HG02798 (cell line): ENCODE measurements around the gene TYW1.
"Not testable (repeated sequence)": the region's sequence is repeated elsewhere in the genome, so short reads cannot be mapped to it uniquely, and the experiment has no call there.

Experiments
- ATAC-seq: cut with Tn5 transposase; IDR thresholded peaks from one replicate; pipeline ENCODE4 v1.9.1; 2021; ENCODE audit warnings: mild to moderate bottlenecking; ENCODE audit not compliant: unreplicated experiment, poor library complexity

The TYW1 gene, protein sequence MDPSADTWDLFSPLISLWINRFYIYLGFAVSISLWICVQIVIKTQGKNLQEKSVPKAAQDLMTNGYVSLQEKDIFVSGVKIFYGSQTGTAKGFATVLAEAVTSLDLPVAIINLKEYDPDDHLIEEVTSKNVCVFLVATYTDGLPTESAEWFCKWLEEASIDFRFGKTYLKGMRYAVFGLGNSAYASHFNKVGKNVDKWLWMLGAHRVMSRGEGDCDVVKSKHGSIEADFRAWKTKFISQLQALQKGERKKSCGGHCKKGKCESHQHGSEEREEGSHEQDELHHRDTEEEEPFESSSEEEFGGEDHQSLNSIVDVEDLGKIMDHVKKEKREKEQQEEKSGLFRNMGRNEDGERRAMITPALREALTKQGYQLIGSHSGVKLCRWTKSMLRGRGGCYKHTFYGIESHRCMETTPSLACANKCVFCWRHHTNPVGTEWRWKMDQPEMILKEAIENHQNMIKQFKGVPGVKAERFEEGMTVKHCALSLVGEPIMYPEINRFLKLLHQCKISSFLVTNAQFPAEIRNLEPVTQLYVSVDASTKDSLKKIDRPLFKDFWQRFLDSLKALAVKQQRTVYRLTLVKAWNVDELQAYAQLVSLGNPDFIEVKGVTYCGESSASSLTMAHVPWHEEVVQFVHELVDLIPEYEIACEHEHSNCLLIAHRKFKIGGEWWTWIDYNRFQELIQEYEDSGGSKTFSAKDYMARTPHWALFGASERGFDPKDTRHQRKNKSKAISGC

DNA sequence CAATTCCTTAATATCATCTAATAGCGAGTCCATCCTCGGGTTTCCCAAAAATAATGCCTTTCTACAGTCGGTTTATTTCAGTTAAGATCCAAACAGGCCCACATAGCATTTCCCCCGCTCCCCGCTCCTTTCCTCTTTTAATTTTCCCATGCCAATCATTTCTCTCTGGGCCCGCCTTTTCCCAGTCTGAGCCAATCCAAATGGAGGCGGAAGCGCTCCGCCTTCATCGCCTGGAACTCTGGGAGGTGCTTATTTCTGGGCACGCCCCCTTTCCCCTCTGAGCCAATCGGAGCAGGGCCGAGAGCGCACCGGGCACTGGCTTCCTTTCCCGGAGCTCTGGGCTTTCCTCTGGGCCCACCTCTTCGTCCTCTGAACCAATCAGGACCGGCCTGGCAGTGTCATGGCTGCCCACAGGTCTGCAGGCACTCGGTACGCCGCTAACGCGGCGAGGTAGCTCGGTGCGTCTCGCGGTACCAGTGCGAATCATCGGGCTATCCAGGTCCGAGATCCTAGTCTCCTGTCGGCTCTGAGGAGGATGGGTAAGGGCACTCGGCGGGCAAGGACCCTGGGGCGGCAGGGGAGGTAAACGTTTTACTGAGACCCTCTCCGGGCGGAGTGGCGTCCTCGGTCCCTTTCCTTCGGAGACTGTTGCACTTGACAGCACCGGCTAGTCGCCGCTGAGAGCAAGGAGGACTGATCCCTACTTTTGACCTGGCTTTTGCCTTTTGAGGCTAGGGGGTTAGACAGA, at the start of gene TYW1:
Gene TYW1 (plus strand): TSS at position 390 of the 748 bp plus-strand sequence. CDS start 146 bp downstream, at position 536.
- ATAC-seq, result peak; percentile 90

DNA sequence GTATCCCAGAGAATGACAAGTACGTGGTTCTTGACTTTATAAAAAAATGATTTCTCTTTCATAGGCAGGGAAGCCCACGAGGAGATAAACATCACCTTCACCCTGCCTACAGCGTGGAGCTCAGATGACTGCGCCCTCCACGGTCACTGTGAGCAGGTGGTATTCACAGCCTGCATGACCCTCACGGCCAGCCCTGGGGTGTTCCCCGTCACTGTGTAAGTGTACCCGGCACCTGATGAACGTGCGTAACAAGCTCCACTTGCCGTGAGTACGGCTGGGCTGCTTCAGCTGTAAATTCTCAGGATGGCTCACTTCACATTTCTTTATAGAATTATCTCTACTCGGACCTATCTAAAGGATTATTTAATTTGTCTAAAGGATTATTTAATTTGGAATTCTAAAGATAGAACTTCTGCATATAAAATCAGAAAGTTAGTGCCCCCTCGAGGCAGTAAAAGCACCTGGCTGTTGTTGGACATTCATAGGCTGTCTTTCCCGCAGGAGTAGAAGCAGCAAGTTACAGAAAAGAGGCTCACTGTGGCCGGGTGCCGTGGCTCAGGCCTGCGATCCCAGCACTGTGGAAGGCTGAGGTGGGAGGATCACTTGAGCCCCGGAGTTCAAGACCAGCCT, 48.0 kb upstream of the TYW1 start:
- ATAC-seq, result no peak

DNA sequence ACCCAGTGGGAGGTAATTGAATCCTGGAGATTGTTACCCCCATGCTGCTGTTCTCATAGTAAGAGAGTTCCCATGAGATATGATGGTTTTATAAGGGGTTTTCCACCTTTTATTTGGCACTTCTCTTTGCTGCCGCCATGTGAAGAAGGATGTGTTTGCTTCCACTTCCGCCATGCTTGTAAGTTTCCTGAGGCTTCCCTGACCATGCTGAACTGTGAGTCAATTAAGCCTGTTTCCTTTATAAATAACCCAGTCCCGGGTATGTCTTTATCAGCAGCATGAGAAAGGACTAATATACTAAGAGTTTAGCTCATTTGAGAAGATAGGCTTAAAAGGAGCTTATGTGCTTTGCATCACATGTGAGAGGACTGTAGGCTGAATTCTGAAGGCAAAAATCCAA, 46.3 kb upstream of the TYW1 start:
- no peak for ATAC-seq

DNA sequence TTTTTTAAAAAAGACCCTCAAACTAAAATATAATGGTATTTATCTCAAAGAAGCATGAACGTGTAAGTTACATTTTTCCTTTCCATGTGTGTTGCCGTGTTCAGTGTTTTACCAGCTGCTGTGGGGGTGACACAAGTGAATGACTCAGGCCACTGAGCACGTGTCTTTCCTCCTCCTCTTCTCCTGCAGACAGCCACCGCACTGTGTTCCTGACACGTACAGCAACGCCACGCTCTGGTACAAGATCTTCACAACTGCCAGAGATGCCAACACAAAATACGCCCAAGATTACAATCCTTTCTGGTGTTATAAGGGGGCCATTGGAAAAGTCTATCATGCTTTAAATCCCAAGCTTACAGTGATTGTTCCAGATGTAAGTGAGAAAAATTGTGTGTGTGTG, 45.9 kb upstream of the TYW1 start:
- ATAC-seq, result no peak

DNA sequence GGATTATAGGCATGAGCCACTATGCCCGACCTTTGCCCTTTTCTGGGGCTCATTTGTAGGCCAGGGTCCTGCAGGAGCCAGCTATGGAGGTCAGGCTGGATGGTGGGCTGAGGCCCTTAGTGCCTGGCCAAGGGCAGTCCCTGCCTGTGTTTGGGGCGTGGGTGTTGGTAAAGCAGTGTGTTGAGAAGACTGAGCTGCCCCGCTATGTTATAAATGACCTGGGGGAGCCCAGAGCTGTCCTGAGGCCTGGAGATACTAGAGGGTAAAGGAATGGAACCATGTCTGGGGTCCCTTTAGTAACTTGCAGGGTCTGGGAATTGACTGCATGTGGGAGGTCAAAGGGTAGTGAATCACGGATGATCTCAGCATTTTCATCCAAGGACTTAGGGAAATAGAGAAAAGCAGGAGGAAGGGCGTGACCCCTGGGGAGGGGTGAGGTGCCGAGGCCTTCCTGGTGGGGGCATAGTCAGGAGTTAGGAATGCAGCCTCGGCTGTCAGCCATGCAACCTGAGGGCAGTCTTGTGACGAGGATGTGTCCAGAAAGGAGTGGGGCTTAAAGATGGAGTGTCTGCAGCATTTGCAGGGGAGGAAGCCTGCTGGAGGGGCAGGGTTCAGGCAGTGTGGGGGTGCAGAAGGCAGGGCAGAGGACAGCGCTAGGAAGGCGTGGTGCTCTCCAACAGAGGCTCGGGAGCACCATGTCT, 44.1 kb upstream of the TYW1 start:
- ATAC-seq, result no peak

DNA sequence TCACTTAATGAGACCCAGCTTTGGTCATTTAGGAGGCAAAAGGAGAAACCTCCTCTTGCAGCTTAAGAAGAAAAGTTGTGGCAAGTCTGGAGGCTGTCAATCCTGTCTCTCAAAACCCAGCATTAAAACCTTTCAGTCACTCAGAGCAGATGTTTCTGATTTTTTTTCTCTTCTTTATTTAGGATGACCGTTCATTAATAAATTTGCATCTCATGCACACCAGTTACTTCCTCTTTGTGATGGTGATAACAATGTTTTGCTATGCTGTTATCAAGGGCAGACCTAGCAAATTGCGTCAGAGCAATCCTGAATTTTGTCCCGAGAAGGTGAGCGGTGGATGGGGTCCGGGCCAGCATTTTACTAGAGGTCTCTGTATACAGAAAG, 43.6 kb upstream of the TYW1 start:
- ATAC-seq, result no peak

DNA sequence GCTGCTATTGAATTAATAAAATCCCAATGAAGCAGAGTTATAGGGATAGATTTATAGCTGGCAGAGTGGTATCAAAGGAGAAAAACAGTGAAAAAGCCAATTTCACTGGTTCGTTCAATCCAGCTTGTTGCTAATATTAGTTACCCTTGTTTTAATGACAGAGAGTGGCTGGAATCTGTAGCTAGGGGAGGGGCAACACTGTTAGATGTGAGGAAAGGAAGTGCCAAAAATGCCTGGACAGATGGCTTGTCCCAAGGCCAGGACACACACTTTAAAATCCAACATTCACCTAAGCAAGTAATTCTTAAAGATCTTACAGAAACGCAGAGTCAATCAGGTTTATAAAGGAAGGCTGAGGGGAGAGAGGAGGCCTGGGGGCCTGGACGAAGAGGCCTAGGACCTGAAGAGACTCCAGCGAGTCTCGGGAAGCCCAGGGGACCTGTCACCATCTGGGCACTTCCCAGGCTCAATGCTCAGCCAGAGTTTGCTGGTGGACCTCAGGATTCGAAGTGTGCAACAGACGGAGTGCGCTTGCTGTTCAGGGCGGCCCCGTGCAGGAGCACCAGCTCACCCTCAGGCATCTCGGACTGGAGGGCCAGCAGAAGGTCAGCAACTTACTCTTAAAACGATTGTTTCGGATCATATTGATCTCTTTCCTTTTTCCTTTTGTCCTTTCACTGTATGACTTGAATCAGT, 38.9 kb upstream of the TYW1 start:
- ATAC-seq, result no peak

DNA sequence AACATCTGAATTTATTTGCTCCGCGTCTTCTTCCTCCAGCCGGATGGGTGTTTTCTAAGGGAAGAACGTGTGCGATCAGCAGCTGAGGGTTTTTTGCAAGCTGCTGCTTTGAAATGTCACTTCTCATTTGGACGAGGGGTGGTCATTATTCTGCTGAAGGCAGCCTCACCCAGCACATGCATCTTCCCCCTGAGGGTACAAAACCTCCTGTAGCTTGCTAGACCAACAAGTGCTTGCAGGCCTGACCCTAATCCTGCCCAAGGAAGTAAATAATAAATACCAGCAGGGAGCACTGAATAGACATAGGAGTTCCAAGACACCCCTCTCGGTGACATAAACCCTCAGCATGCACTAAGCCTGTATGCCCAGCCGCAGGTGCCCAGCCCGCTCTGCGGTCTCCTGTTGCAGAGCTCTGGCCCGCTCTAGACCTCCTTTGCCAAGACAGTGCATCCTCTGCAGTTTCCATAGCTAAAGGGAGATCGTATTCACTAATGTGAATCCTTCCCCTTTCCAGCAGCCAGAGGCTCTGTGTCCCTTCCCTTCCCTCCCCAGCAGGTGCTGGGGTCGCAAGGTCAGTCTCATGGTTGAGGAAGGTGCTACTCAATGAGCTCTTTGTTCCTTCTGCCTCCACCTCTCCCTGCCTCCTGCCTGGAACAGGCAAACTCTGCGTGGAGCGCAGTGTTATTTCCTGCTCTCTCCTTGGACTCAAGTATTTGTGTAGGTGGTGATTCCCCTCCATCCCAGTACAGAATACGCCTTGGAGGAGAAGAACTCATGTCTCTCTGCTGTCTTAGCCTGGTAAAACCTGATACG, 37.9 kb upstream of the TYW1 start:
- no peak for ATAC-seq

DNA sequence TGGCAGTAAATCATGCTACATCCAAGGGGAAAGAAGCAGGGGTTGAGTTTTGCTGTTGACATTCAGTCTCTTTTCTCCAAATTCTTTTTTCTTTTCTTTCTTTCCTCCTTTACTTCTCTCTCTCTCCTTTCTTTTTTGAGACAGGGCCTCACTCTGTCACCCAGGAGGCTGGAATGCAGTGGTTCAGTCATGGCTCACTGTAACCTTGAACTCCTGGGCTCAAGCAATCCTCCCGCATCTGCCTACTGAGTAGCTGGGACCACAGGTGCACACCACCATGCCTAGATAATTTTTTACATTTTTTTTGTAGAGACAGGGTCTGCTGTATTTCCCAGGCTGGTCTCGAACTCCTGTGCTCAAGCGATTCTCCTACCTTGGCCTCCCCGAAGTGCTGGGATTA, 36.4 kb upstream of the TYW1 start:
- ATAC-seq, result no peak

DNA sequence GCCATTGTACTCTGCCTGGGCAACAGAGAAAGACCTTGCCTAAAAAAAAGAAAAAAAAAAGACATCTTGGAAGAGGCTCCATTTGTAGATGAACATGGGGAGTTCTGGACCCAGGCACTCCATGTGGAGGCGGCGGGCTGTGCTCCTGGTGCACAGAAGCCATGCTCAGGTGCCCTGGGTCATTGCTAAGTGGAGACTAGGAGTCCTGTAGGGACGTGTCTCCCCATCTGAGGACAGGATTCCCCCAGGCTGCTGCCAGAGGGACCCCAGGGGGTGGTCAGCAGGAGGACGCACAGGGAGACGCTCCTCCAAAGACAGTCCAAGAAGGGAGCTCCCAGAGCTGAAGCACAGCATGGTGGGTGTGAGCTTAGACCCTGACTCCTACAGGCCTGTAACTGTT, 35.5 kb upstream of the TYW1 start:
- ATAC-seq, result no peak

DNA sequence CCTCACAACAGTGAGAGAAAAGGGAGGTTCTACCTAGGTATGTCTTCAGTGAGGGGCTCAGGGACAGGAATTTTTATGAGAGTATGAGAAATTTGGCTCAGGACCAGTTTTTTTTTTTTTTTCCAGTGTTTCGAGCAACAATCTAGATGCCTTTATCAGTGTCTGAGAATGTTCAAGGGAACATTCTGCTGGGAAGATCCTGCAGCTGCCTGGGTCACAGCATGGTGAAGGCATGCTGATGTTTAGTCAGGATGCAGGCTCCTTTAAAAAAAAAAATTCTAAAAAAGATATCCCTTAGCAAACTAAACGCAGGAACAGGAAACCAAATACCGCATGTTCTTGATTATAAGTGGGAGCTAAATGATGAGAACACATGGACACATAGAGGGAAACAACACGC, 32.2 kb upstream of the TYW1 start:
- no peak for ATAC-seq

DNA sequence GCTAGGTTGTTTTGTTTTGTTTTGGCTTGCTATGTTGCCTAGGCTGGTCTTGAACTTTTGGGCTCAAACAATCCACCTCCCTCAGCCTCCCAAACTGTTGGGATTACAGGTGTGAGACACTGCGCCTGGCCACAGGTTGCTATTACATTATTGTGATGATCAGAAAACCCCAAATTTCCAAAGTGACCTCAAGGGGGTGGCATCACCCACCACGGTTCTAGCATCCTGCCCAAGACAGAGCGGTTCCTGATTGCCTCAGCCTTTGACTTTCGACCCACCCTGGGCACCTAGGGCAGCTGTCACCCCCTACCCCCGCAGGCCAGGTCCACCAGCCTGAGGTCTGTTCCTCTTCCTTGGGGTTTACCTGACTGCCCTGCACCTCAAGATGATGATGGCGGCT, 29.6 kb upstream of the TYW1 start:
- no peak for ATAC-seq

DNA sequence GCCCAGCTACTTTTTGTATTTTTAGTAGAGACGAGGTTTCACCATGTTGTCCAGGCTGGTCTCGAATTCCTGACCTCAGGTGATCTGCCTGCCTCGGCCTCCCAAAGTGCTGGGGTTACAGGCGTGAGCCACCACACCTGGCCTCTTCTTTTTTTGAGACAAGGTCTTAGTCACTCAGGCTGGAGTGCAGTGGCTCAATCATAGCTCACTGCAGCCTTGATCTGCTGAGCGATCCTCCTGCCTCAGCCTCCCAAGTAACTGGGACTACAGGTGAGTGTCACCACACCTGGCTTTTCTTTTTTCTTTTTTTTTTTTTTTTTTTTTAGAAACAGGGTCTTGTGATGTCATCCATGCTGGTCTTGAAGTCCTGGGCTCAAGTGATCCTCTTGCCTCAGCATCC, 27.6 kb upstream of the TYW1 start:
- not testable (repeated sequence) for ATAC-seq

DNA sequence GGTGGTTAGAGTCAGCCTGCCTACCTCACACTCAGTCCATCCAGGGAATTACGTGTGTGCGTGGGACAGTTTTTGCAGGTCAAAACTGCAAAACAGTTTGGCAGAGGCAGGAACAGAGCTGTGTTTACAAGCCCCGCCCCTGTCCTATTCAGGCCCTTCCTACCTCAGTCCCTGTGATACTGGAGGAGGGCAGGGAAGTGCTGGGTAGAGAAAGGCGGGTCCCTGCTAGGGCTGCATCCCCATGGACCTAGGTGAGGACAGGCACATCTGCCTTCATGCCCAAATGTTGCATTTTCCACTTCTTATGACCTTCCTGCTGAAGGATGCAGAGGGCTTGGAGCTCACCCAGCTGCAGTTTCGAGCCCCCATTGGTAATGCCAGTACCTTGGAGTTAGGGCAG, 26.3 kb upstream of the TYW1 start:
- no peak for ATAC-seq

DNA sequence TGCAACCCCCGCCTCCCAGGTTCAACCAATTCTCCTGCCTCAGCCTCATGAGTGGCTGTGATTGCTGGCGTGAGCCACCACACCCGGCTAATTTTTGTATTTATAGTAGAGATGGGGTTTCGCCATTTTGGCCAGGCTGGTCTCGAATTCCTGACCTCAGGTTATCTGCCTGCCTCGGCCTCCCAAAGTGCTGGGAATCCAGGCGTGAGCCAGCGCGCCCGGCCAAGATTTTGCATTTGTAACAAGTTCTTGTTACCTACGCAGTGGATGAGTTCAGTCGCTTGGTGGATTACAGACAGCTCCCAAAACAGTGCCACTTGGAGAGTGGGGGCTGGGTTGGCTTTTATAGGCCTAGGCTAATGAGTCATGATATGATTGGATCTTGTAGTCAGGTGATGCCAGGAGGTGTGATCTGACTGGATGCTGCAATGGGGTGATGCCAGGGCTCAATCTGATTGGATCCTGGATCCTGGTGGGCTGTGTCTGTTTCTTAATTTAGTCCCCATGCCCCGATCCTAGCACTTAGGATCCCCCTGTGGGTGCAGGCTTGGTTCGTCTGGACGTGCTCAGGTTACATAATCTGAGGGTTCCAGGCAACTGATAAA, 21.5 kb upstream of the TYW1 start:
- ATAC-seq, result no peak

DNA sequence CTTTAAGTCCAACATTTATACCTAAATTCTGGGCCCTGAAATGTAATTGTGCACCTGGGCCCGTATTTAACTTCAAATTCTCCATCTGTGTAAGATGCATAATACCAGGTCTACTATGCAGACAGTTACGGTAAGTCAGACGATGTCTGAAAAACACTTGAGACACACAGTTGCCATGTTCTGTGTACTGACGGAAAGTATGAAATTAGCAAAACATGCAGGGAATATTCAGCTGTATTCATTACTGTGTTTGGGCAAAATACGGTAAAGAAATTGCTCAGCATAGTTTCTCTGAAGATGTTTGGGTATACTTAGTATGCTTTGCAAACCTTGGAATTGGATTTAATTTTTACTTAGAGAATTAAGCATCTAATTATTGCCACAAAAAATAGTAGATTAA, 18.3 kb upstream of the TYW1 start:
- not testable (repeated sequence) for ATAC-seq

DNA sequence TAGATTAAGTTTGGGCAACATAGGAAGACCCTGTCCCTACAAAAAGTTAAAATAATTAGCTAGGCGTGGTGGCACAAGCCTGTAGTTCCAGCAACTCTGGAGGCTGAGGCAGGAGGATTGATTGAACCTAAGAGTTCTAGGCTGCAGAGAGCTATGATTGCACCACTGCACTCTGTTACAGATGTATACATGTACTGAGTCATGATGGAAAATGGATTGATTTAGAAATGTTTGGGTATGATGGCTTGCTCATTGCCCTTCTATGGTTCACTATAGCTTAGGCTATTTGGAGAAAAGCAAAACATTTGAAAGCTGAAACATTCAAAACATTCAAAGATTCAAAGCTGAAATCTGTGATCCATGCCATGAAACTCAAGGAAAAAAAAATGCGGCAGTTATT, 17.6 kb upstream of the TYW1 start:
- ATAC-seq, result not testable (repeated sequence)

DNA sequence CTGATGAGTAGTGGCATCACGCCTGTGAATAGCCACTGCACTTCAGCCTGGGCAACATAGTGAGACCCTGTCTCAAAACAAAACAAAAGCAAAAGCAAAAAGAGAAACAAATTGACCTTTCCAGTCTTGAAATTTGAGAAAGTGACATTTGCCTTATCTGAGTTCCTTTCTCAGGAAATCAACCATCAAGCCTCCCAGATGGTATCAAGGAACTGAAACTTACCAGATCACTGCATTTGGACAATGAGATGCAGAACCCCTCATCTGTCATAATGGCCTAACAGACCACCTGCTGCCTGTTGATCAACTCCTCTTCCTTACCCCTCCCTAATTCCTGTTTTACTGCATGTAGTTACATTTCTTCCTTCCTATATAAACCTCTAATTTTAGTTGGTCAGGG, 16.3 kb upstream of the TYW1 start:
- ATAC-seq, result not testable (repeated sequence)
